ENCODE measurements around the gene BTBD9. TPM values are rescaled to one million over a fixed set of nuclear protein-coding genes. Genes with fewer than 3 reads are reported as not detected.

BTBD9 gene
- total and polyA plus RNA-seq, 2 donors (not counting 3 experiments of a cell fraction or from before 2014, with no cell fraction given): 4.9 to 15.0 TPM

DNA sequence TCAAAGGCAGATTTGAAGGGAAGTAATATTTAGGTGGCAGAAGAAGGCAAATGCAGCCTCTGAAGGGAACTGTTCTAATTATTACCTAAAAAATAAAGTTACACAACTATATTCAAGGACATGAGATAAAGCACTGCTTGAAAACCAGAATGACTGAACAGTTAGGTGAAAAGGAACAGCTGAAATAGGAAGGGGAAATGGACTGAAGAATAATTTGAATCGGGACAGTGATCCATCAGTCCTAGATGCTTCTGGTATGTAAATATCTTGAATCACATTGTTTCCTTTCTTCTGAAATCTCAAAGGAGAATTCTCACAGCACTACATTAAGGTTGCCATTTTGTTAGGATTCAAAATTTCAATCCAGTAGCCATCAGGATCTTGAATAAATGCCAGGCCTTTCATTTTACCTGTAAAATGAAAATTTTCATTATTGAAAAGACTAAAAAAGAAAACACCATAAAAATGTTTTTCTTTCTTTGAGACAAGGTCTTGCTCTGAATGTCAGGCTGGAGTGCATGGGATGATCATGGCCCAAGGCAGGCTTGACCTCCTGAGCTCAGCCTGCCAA lies 37.3 kb upstream of the BTBD9 start:
- dilution Hi-C loops (cut with MboI; ENCODE audit: extremely low pct_ligation_motif_present, low sequenced_read_pairs): no loop called here
- Histone ChIP-seq H3K27ac (ENCODE audit: insufficient read depth, low read depth, low read length) (no peak overlapping the region), H2AFZ (ENCODE audit: low read depth, low read length) (no peak overlapping the region), H3K9ac (replicated peaks; ENCODE audit: extremely low read depth, insufficient read depth, low read length) (no peak overlapping the region), H3K4me1 (ENCODE audit: control insufficient read depth, extremely low read depth, insufficient read depth, low read length) (peaks cover 15% of the 10 kb centered on the region), H3K79me2 (ENCODE audit: control insufficient read depth, insufficient read depth, low read length) (no peaks in the 10 kb centered on the region), H3K4me3 (replicated peaks in 1 of 3; ENCODE audit: insufficient read depth in 1 of 3, low read depth in 1 of 3, low read length in 3 of 3) (no peak overlapping the region), H3K9me1 (replicated peaks; ENCODE audit: control insufficient read depth, extremely low read depth, insufficient read depth, low read length) (no peaks in the 10 kb centered on the region), H3K27me3 (ENCODE audit: control insufficient read depth in 2 of 2, insufficient read depth in 2 of 2, low read length in 2 of 2) (no peaks in the 10 kb centered on the region), H3K4me2 (ENCODE audit: insufficient read depth, low read length) (no peak overlapping the region), H3K9me3 (replicated peaks; ENCODE audit: control insufficient read depth, insufficient read depth, low read length) (no peaks in the 10 kb centered on the region), H3K36me3 (ENCODE audit: control insufficient read depth in 2 of 2, extremely low read depth in 1 of 2, insufficient read depth in 2 of 2, low read length in 2 of 2) (peaks cover 5 to 14% of the 10 kb centered on the region in 2 experiments), H4K20me1 (replicated peaks; ENCODE audit: control insufficient read depth, extremely low read depth, insufficient read depth, low read length) (no peaks in the 10 kb centered on the region)
- ChIA-PET POLR2A (no interaction called here), CTCF (interaction anchor here (1.0 kb wide), 1 partner anchor 96 kb away, joined by 3 read pairs; no protein-coding TSS in a partner anchor)
- FAIRE-seq (no peak), DNase-seq (ENCODE audit: low read depth, low spot score) (no peak)
- no peak for TF ChIP-seq JUN (IDR thresholded peaks at IDR 0.05; ENCODE audit: borderline replicate concordance, insufficient read depth, insufficient read length, low read depth)
- TF ChIP-seq GATA2 (IDR thresholded peaks at IDR 0.05; ENCODE audit: insufficient read depth, insufficient read length, low read depth, low read length): no peak
- TF ChIP-seq, protein P1, sequence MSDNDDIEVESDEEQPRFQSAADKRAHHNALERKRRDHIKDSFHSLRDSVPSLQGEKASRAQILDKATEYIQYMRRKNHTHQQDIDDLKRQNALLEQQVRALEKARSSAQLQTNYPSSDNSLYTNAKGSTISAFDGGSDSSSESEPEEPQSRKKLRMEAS (IDR thresholded peaks at IDR 0.05; ENCODE audit: insufficient read depth, insufficient read length): no peak
- no peak for TF ChIP-seq POLR2A (IDR thresholded peaks at IDR 0.05; ENCODE audit: low read depth, low read length)
- TF ChIP-seq EZH2 (IDR thresholded peaks at IDR 0.05; ENCODE audit: borderline replicate concordance, low read depth, low read length, severe bottlenecking): no peak
- TF ChIP-seq MYC (IDR thresholded peaks at IDR 0.05; ENCODE audit: low read depth, low read length): no peak
- no peak for TF ChIP-seq FOS (IDR thresholded peaks at IDR 0.05; ENCODE audit: borderline replicate concordance, insufficient read depth, low read length)
- TF ChIP-seq, protein P2, sequence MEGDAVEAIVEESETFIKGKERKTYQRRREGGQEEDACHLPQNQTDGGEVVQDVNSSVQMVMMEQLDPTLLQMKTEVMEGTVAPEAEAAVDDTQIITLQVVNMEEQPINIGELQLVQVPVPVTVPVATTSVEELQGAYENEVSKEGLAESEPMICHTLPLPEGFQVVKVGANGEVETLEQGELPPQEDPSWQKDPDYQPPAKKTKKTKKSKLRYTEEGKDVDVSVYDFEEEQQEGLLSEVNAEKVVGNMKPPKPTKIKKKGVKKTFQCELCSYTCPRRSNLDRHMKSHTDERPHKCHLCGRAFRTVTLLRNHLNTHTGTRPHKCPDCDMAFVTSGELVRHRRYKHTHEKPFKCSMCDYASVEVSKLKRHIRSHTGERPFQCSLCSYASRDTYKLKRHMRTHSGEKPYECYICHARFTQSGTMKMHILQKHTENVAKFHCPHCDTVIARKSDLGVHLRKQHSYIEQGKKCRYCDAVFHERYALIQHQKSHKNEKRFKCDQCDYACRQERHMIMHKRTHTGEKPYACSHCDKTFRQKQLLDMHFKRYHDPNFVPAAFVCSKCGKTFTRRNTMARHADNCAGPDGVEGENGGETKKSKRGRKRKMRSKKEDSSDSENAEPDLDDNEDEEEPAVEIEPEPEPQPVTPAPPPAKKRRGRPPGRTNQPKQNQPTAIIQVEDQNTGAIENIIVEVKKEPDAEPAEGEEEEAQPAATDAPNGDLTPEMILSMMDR (IDR thresholded peaks at IDR 0.05; ENCODE audit: extremely low read depth in 1 of 2, insufficient read depth in 1 of 2, low read depth in 1 of 2, low read length in 2 of 2): no peak
- TF ChIP-seq POLR2AphosphoS5 (IDR thresholded peaks at IDR 0.05; ENCODE audit: insufficient read depth, low read depth, low read length): no peak
- intact Hi-C loops (cut with micrococcal nuclease): loop anchor here (10.0 kb wide), 2 partner anchors 482 to 652 kb away; no protein-coding TSS in a partner anchor
- no TSS peak for BruUV-seq (replicated peaks)

Data from endothelial cell of umbilical vein (primary cell).